PC-3 (cell line): ENCODE results near the gene ARGFX. TPM values are rescaled to one million over a fixed set of nuclear protein-coding genes. Genes with fewer than 3 reads are reported as not detected.

Experiments
- total RNA-seq: library from RNA; depleted of rRNA; stranded (reverse); fragments of >200 nt; gene quantifications from 2 replicates; pipeline ENCODE4 v1.2.3, GENCODE V29; 2014; rRNA removed

The ARGFX gene
- total RNA-seq, 1 experiment from 2014 or later, result not detected

Other genes starting within 250 kb of the ARGFX start
- gene POLQ, start 22.0 kb upstream of the ARGFX start, total RNA-seq, result 9.6 and 22.2 TPM in 2 replicates
- not detected in 2 replicates for gene FBXO40, start 25.4 kb downstream of the ARGFX start, total RNA-seq
- 3.7 and 5.8 TPM in 2 replicates for gene HCLS1, start 93.0 kb downstream of the ARGFX start, total RNA-seq
- gene GOLGB1, start 181.8 kb downstream of the ARGFX start, total RNA-seq, result 30.2 and 31.6 TPM in 2 replicates